Common myeloid progenitor, CD34-positive (primary cell): ENCODE data around the gene F10.

Experiments used
- CTCF ChIA-PET: fragments of 350-600 bp; sonication (Branson Sonifier 250); formaldehyde crosslinking; loops from one replicate; lab custom pipeline; 2021; ENCODE audit warnings: antibody characterized with exemption; lab: Charles Lee
- POLR2A ChIA-PET: fragments of 350-600 bp; sonication (Branson Sonifier 250); formaldehyde crosslinking; loops from one replicate; lab custom pipeline; 2021; ENCODE audit warnings: antibody characterized with exemption; lab: Charles Lee
- DNase-seq, 3 donors: peaks; one replicate each; pipeline versions ENCODE4 v3.0.0 to v3.0.0-alpha.2; 2013
- H3K27ac ChIP-seq, 2 experiments: 1 replicate in 1 of 2; 2 replicates in 1 of 2; pipeline ENCODE4 v1.7.0; 2013; ENCODE audit warnings: inconsistent platforms in 2 of 2, low read length in 2 of 2, mild to moderate bottlenecking in 2 of 2, low read depth in 1 of 2, moderate library complexity in 1 of 2; ENCODE audit not compliant: severe bottlenecking in 2 of 2, insufficient read depth in 1 of 2, poor library complexity in 1 of 2
- H3K27me3 ChIP-seq, 5 experiments: replicated peaks in 2 of 5; 1 replicate in 3 of 5; 2 replicates in 2 of 5; pipeline versions ENCODE4 v1.6.1 to v1.7.0; 2013; ENCODE audit warnings: low read length in 4 of 5, mild to moderate bottlenecking in 2 of 5, moderate library complexity in 2 of 5, inconsistent platforms in 1 of 5; ENCODE audit not compliant: insufficient read depth in 5 of 5, control insufficient read depth in 4 of 5
- H3K36me3 ChIP-seq, 4 experiments: 1 replicate in 2 of 4; 2 replicates in 2 of 4; pipeline versions ENCODE4 v1.6.1 to v1.7.0; 2013; ENCODE audit warnings: low read length in 3 of 4, control low read depth in 1 of 4, mild to moderate bottlenecking in 1 of 4; ENCODE audit not compliant: control insufficient read depth in 4 of 4, insufficient read depth in 4 of 4
- H3K4me1 ChIP-seq, 4 experiments: 1 replicate in 3 of 4; 2 replicates in 1 of 4; pipeline versions ENCODE4 v1.6.1 to v1.7.1; 2013; ENCODE audit warnings: low read length in 3 of 4, mild to moderate bottlenecking in 3 of 4, control low read depth in 1 of 4, inconsistent platforms in 1 of 4, moderate library complexity in 1 of 4; ENCODE audit not compliant: control insufficient read depth in 4 of 4, insufficient read depth in 4 of 4; ENCODE audit errors: control extremely low read depth in 1 of 4
- H3K4me3 ChIP-seq, 7 experiments: 1 replicate in 4 of 7; 2 replicates in 3 of 7; pipeline versions ENCODE4 v1.5.1 to v1.7.0; 2013; ENCODE audit warnings: mild to moderate bottlenecking in 7 of 7, low read length in 6 of 7, moderate library complexity in 6 of 7, inconsistent platforms in 2 of 7, low read depth in 2 of 7, control low read depth in 1 of 7; ENCODE audit not compliant: insufficient read depth in 4 of 7, control insufficient read depth in 1 of 7; ENCODE audit errors: extremely low read depth in 1 of 7
- H3K9me3 ChIP-seq, 5 experiments: 1 replicate in 4 of 5; 2 replicates in 1 of 5; pipeline versions ENCODE4 v1.6.1 to v1.7.1; 2013; ENCODE audit warnings: low read length in 4 of 5, mild to moderate bottlenecking in 2 of 5, inconsistent platforms in 1 of 5, low read depth in 1 of 5, moderate library complexity in 1 of 5; ENCODE audit not compliant: control insufficient read depth in 4 of 5, insufficient read depth in 2 of 5; ENCODE audit errors: control extremely low read depth in 1 of 5
- WGBS: methylation state at CpG from one replicate; pipeline ENCODE4 v1.1.5; 2013; ENCODE audit not compliant: insufficient coverage; 5-methylcytosine and 5-hydroxymethylcytosine counted together

Gene F10

DNA sequence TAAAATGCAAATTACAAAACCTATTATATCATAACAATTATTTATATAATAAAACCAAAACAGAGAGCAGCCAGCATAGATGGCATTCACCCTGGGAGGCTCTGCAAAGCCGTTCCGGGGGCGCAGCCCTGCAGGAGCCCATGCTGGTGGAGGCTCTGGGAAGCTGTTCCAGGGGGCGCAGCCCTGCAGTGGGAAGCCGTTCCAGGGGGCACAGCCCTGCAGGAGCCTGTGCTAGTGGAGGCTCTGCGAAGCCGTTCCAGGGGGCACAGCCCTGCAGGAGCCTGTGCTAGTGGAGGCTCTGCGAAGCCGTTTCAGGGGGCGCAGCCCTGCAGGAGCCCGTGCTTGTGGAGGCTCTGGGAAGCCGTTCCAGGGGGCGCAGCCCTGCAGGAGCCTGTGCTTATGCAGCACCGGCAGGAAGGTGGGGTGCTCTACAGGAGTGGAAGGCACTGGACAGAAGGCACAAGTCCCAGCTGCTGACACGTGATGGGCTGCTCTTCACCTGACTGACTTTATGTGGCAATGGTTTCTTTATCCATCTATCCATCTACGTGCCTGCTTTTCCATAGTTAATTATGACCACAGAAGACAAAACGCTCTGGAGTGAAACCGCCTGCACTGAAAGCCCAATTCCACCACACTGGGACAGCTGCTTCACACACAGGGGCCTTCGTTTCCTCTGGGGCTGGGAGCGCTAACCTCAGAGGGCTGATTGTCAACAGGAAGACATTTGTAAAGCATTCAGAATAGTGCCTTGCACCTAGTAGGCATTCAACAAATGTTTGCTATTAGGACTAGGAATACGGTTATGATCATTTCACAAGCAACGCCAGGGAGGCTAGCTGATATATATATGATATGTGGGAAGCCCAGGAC is 62.2 kb downstream of the F10 start:
- H3K4me1 ChIP-seq, result peaks cover 0 to 12% (median 3%) of the 10 kb centered on the region in 4 experiments
- peak in 2 of 3 donors; percentile 28 to 36 for DNase-seq

DNA sequence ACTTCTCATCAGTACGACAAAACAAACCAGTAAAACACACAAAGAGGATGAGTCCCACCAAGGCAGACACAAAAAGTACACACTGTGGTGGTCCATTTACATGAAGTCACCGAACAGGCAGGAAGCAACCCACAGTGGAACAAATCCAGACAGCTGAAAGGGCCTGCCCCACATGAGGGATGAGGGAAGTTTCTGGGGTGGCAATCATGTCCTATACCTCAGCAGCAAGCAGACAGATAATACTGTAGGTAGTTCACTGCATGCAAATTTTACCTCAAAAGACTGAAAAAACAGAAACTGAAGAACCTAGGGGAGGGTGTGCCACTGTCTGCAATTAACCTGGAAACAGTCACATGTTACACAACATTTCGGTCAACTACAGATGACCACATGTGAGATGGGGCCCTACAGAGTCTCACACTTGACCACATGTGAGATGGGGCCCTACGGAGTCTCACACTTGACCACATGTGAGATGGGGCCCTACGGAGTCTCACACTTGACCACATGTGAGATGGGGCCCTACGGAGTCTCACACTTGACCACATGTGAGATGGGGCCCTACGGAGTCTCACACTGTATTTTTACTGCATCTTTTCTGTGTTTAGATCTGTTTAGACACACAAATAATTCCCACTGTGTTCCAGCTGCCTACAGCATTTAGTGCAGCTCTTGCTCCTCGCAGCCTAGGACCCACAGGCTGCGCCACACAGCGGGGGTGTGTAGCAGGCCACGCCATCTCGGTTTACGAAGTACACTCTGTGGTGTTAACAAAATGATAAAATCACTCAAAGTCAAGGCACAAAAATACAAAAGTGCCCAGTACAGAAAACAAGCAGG is 63.7 kb downstream of the F10 start:
- CTCF ChIA-PET, result interaction anchor here (1.1 kb wide), 1 partner anchor 17 kb away, joined by 3 read pairs; no protein-coding TSS in a partner anchor
- Histone ChIP-seq H3K4me3 (no peak overlapping the region), H3K27me3 (no peaks in the 10 kb centered on the region), H3K9me3 (no peaks in the 10 kb centered on the region), H3K4me1 (peaks cover 0 to 12% (median 3%) of the 10 kb centered on the region in 4 experiments), H3K27ac (no peak overlapping the region), H3K36me3 (peaks cover 12 to 78% (median 50%) of the 10 kb centered on the region in 4 experiments)
- WGBS, result 91% methylated on average over 6 of the region's 13 CpGs
- POLR2A ChIA-PET, result no interaction called here
- no peak for DNase-seq

More for the DNA sequence above, 62.2 kb downstream of the F10 start:
- Histone ChIP-seq H3K27ac (no peak overlapping the region), H3K4me3 (peak overlapping the region in 1 of 7 experiments; percentile 22), H3K36me3 (peaks cover 15 to 82% (median 55%) of the 10 kb centered on the region in 4 experiments), H3K27me3 (no peaks in the 10 kb centered on the region), H3K9me3 (no peaks in the 10 kb centered on the region)
- CTCF ChIA-PET, result interaction anchor here (1.0 to 1.8 kb wide), 2 partner anchors 22 to 27 kb away, joined by 4 read pairs; no protein-coding TSS in a partner anchor
- 60% methylated on average over 19 of the region's 22 CpGs for WGBS
- POLR2A ChIA-PET, result interaction anchor here (0.7 kb wide), 1 partner anchor 22 kb away, joined by 5 read pairs; no protein-coding TSS in a partner anchor

DNA sequence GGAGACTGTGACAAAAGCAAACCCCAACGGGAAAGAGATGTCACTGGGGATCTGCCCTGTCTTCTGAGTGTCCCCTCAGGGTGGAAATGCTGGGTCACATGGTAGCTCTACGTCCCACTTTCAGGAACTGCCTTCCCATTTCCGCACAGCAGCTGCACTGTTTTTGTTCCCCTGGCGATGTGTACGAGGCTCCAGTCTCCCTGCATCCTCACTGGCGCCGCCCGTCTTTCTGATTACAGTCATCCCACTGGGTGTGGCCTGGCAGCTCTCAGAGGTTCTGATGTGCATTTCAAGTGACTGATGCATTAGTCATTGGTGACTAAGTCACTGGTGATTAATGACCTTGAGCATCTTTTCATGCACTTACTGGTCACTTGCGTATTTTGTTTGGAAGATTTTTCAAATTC is 64.7 kb downstream of the F10 start:
- Histone ChIP-seq H3K27me3 (no peaks in the 10 kb centered on the region), H3K9me3 (no peaks in the 10 kb centered on the region), H3K4me3 (no peak overlapping the region), H3K4me1 (peaks cover 0 to 12% (median 3%) of the 10 kb centered on the region in 4 experiments), H3K36me3 (peaks cover 10 to 75% (median 46%) of the 10 kb centered on the region in 4 experiments), H3K27ac (no peak overlapping the region)
- 100% methylated on average over 8 of the region's 9 CpGs for WGBS
- no peak for DNase-seq
- CTCF ChIA-PET, result interaction anchor here (1.1 kb wide), 1 partner anchor 16 kb away, joined by 3 read pairs; no protein-coding TSS in a partner anchor
- POLR2A ChIA-PET, result no interaction called here

DNA sequence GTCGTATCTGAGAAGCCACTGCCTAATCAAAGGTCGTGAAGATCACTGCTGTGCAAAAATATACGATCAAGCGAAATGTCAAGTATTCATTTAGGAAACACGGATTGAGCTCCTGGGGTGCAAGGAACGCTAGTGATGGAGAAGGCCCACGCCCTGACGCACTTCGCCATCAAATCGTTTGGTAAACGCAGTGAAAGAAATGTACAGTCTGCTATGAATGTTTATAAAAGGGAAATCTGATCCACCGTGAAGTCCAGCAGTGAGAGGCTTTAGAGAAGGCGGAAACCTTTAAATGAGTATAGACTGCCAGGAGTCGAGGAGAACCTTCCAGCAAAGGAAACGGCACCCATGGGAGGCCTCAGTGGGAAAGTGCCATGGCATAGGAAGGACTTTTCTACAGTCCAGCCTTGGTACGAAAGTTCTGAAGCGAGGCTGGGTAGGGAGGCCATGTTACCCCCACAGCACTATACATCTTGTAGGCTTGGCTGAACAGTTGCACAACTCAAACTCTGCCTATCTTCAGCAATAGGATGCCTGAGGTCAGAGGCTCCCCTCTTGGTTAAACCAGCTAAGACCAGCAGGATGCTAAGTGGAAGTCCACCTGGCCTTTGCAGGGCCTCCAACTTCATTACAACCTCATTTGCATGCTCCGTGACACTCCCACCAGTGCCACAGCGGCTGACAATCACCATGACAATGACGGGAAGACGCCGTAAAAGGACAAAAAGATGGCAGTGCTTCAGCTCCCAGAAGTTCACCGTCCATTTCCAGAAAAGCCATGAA is 65.5 kb downstream of the F10 start:
- Histone ChIP-seq H3K4me1 (peaks cover 0 to 12% (median 3%) of the 10 kb centered on the region in 4 experiments), H3K9me3 (no peaks in the 10 kb centered on the region), H3K4me3 (no peak overlapping the region), H3K27me3 (no peaks in the 10 kb centered on the region), H3K36me3 (peaks cover 10 to 79% (median 48%) of the 10 kb centered on the region in 4 experiments), H3K27ac (no peak overlapping the region)
- WGBS, result 97% methylated on average over 23 of the region's 23 CpGs
- ChIA-PET CTCF (interaction anchor here (0.9 kb wide), 1 partner anchor 154 kb away, joined by 3 read pairs; no protein-coding TSS in a partner anchor), POLR2A (no interaction called here)
- no peak for DNase-seq

DNA sequence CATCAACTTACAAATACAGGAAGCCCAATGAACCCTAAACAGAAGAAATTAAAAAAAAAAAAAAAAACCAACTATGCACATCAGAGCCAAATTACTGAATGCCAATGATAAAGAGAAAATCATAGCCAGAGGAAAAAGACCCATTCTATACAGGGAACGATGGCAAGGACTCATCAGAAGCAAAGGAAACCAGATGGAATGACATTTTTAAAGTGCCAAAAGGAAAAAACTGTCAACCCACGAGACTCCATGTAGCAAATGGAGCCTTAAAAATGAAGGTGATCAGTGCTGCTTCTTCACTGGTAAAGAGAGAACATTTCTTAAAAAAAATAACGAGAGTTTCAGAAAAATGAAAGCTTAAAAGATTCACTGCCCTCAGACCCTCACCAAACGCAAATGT is 67.6 kb downstream of the F10 start:
- H3K27ac ChIP-seq, result no peak overlapping the region
- WGBS, result 77% methylated on average over 4 of the region's 4 CpGs

DNA sequence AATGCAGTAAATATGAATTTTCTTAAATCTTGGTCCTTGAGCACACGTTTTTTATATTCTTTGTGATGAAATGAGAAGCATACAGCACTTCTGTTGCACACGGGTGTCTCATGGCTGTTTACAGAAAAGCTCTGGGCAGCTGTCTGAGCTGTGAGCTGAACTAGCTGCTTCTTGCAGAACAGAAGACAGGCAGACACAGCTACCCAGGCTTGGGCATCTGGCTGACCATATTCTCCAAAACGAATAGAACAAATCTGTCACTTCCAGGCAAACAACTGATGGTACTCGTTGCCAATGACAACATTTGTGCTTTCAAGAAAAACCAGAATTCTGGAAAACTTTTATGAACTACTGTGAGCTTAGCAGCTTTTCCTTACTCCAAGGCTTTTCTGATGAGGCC is 69.7 kb downstream of the F10 start:
- ChIA-PET POLR2A (no interaction called here), CTCF (interaction anchor here (1.9 kb wide), 1 partner anchor 12 kb away, joined by 6 read pairs; no protein-coding TSS in a partner anchor)
- WGBS, result 87% methylated on average over 3 of the region's 4 CpGs
- Histone ChIP-seq H3K36me3 (peaks cover 18 to 82% (median 52%) of the 10 kb centered on the region in 4 experiments), H3K4me3 (no peak overlapping the region), H3K27me3 (no peaks in the 10 kb centered on the region), H3K9me3 (no peaks in the 10 kb centered on the region), H3K4me1 (no peaks in the 10 kb centered on the region), H3K27ac (no peak overlapping the region)
- no peak for DNase-seq

More for the DNA sequence above, 67.6 kb downstream of the F10 start:
- POLR2A ChIA-PET, result no interaction called here
- no peaks in the 10 kb centered on the region for H3K9me3 ChIP-seq
- peaks cover 0 to 5% (median under 1%) of the 10 kb centered on the region in 4 experiments for H3K4me1 ChIP-seq
- CTCF ChIA-PET, result interaction anchor here (1.1 kb wide), 1 partner anchor 17 kb away, joined by 3 read pairs; no protein-coding TSS in a partner anchor
- H3K27me3 ChIP-seq, result no peaks in the 10 kb centered on the region
- no peak overlapping the region for H3K4me3 ChIP-seq
- no peak for DNase-seq
- H3K36me3 ChIP-seq, result peaks cover 15 to 75% (median 50%) of the 10 kb centered on the region in 4 experiments
